Measurements from ENCODE around the gene CELF3.

CELF3 gene

DNA sequence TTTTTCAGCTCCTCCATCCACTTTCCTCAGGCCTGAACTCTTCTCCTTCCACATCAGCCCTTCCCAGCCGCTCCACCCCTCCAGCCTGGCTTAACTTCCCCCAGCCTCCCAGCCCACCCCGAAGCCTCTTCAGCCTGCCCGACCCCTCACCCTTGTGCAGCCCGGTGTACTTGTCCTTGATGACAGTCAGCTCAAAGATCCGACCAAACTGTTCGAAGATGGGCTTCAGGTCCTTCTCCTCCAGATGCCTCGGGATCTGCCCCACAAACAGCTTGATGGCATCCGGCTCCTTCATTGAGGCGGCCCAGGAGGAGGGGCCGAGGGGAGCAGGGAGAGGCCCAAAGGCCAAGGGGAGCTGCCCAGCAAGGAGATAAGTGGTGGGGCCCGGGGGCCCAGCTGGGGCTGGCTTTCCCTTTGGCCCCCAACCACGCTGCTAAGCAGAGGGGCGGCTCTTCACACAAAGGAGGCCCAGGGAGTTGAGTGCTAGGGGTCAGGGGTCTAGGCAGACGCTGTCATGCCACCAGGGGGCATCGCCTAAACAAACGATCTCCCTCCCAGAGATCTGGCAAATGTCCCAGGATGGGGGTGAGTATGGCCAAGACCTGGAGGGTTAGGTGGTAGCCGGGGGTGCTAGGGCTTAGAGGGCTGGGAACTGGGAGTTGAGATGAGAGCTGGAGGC, 738 bp downstream of the CELF3 start:
- H3K79me2 ChIP-seq (ENCODE audit: insufficient read depth, low read depth), result no peaks in the 10 kb centered on the region
- H3K36me3 ChIP-seq (ENCODE audit: insufficient read depth), result no peaks in the 10 kb centered on the region
- TF ChIP-seq, protein P1, sequence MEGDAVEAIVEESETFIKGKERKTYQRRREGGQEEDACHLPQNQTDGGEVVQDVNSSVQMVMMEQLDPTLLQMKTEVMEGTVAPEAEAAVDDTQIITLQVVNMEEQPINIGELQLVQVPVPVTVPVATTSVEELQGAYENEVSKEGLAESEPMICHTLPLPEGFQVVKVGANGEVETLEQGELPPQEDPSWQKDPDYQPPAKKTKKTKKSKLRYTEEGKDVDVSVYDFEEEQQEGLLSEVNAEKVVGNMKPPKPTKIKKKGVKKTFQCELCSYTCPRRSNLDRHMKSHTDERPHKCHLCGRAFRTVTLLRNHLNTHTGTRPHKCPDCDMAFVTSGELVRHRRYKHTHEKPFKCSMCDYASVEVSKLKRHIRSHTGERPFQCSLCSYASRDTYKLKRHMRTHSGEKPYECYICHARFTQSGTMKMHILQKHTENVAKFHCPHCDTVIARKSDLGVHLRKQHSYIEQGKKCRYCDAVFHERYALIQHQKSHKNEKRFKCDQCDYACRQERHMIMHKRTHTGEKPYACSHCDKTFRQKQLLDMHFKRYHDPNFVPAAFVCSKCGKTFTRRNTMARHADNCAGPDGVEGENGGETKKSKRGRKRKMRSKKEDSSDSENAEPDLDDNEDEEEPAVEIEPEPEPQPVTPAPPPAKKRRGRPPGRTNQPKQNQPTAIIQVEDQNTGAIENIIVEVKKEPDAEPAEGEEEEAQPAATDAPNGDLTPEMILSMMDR (conservative IDR thresholded peaks at IDR 0.05; ENCODE audit: low read depth, low read length), result 0 out of 2 replicates have a peak, but pooled peaks have one; percentile 42
- H2AFZ ChIP-seq (ENCODE audit: low read depth), result no peak overlapping the region
- H3K9ac ChIP-seq, result no peak overlapping the region
- peaks cover 88% of the 10 kb centered on the region for H3K27me3 ChIP-seq (ENCODE audit: insufficient read depth, low read depth)
- H4K20me1 ChIP-seq (ENCODE audit: insufficient read depth), result no peaks in the 10 kb centered on the region
- no peak overlapping the region for H3K4me3 ChIP-seq (IDR thresholded peaks at IDR 0.05; ENCODE audit: insufficient read depth, low read depth, low read length)
- H3K27ac ChIP-seq, result no peak overlapping the region
- H3K4me1 ChIP-seq (ENCODE audit: low read depth, poor library complexity, severe bottlenecking), result peaks cover 18% of the 10 kb centered on the region
- no peak overlapping the region for H3K4me2 ChIP-seq

DNA sequence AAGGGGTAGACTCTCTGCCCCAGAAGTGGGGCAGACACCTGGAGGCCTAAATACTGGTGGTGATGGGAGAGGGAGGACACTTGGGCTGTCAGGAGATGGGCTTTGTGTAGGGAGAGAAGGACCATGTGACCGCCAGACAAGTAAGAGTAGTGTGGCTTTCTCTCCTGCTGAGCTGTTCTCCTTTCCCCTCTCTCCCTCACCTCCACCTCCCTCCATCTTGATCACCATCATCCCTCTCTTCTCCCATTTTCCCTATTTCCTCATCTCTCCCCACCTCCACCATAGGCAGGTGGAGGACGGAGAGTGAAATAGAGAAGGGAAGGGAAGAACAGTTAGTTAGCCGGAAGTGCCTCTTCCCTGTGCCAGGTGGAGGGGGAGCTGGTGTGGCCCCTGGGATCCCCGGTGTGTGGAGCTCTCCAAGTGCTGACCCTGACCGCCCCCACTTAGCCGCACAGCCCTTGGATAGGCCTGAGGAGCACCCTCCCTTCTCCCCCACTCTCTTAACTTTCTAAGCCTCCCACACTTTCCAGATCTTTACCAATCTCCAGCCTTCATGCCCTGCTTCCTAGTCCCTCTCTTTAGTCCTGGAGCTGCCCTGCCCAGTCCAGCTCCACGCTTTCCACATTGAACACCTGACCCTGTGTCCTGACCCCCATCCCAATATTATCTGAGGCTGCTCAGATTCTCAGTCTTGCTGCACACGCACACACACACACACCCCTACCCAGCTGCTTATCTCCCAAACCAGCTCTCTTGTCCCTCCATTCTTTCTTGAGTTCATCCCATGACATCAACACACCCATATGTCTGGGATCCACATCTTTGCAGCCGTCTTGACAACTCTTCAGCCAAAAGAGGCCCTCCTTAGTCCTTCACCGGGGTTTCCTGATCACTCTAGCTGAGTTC, 1.5 kb downstream of the CELF3 start:
- Histone ChIP-seq H3K27me3 (ENCODE audit: insufficient read depth, low read depth) (peaks cover 94% of the 10 kb centered on the region), H4K20me1 (ENCODE audit: insufficient read depth) (no peaks in the 10 kb centered on the region)
- TF ChIP-seq, protein P1 (conservative IDR thresholded peaks at IDR 0.05; ENCODE audit: low read depth, low read length), result no peak

DNA sequence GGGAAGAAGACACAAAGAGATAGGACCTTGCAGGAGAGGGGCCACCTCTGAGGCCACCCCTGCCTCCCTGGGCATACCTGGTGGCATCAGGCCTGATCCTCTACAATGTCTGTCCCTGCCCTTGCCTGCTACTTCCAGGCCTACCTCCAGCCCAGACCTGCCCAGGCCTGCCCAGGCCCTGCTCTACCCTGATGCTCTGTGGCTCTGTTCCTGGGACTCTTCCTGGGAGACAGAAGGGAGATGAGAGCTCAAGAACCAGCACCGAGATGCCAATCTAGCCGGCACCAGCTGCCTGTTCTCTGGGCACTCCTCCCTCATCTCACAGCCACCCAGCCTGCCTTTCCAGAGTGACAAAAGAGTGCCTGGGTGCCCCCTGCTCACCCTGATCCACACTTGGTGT, 2.7 kb downstream of the CELF3 start:
- no peak overlapping the region for H3K4me2 ChIP-seq
- H3K4me1 ChIP-seq (ENCODE audit: low read depth, poor library complexity, severe bottlenecking), result peaks cover 4% of the 10 kb centered on the region
- H3K36me3 ChIP-seq (ENCODE audit: insufficient read depth), result no peaks in the 10 kb centered on the region
- H4K20me1 ChIP-seq (ENCODE audit: insufficient read depth), result no peaks in the 10 kb centered on the region
- no peak overlapping the region for H3K27ac ChIP-seq
- H3K79me2 ChIP-seq (ENCODE audit: insufficient read depth, low read depth), result no peaks in the 10 kb centered on the region
- no peak overlapping the region for H2AFZ ChIP-seq (ENCODE audit: low read depth)
- peaks cover 97% of the 10 kb centered on the region for H3K27me3 ChIP-seq (ENCODE audit: insufficient read depth, low read depth)
- TF ChIP-seq, protein P1 (conservative IDR thresholded peaks at IDR 0.05; ENCODE audit: low read depth, low read length), result no peak
- no peak overlapping the region for H3K4me3 ChIP-seq (IDR thresholded peaks at IDR 0.05; ENCODE audit: insufficient read depth, low read depth, low read length)
- H3K9ac ChIP-seq, result no peak overlapping the region

More for the DNA sequence above, 1.5 kb downstream of the CELF3 start:
- Histone ChIP-seq H3K36me3 (ENCODE audit: insufficient read depth) (no peaks in the 10 kb centered on the region), H3K4me2 (no peak overlapping the region), H3K4me3 (IDR thresholded peaks at IDR 0.05; ENCODE audit: insufficient read depth, low read depth, low read length) (no peak overlapping the region), H3K4me1 (ENCODE audit: low read depth, poor library complexity, severe bottlenecking) (peaks cover 10% of the 10 kb centered on the region), H3K79me2 (ENCODE audit: insufficient read depth, low read depth) (no peaks in the 10 kb centered on the region), H3K27ac (no peak overlapping the region), H3K9ac (no peak overlapping the region), H2AFZ (ENCODE audit: low read depth) (no peak overlapping the region)

DNA sequence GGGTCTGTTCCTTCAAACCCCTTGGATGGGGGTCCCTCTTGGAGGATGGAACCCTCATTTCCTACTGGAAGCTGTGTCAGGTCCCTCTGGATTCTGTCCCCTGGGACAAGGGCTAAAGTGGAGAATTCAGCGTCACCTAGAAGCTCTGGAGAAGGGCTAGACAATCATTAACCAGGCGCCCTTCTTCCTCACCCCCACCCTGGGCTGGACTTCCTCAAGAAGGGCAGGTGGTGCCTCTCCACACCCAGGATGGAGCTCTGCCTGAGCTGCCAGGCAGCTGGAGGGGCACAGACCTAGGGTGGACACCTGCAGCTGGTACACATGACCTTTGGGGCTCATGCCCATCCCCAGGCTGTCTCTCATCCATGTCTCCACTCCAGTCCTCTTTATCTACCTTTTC, 3.6 kb downstream of the CELF3 start:
- Histone ChIP-seq H3K4me1 (ENCODE audit: low read depth, poor library complexity, severe bottlenecking) (peaks cover 4% of the 10 kb centered on the region), H3K36me3 (ENCODE audit: insufficient read depth) (no peaks in the 10 kb centered on the region), H3K27ac (no peak overlapping the region), H3K9ac (no peak overlapping the region), H3K4me2 (no peak overlapping the region), H3K79me2 (ENCODE audit: insufficient read depth, low read depth) (no peaks in the 10 kb centered on the region), H3K4me3 (IDR thresholded peaks at IDR 0.05; ENCODE audit: insufficient read depth, low read depth, low read length) (no peak overlapping the region), H4K20me1 (ENCODE audit: insufficient read depth) (no peaks in the 10 kb centered on the region), H2AFZ (ENCODE audit: low read depth) (no peak overlapping the region), H3K27me3 (ENCODE audit: insufficient read depth, low read depth) (peaks cover 94% of the 10 kb centered on the region)
- TF ChIP-seq, protein P1 (conservative IDR thresholded peaks at IDR 0.05; ENCODE audit: low read depth, low read length), result no peak

Data from KMS-11 (cell line).